Measurements from ENCODE around the gene LRIT2.
A peak's percentile ranks its signal among the peaks of the same experiment; 100 is the strongest.

LRIT2 gene

GRCh38 chr10:84205049-84205852, 20.1 kb downstream of the LRIT2 start:
- ATAC-seq: peak; percentile 73
- peak; percentile 80 for DNase-seq

GRCh38 chr10:84204610-84205009, 20.7 kb downstream of the LRIT2 start:
- ATAC-seq (no peak), DNase-seq (no peak)

GRCh38 chr10:84204122-84204521, 21.2 kb downstream of the LRIT2 start:
- no peak for DNase-seq
- no peak for ATAC-seq

GRCh38 chr10:84202349-84202748, 23.0 kb downstream of the LRIT2 start:
- no peak for DNase-seq
- no peak for ATAC-seq

GRCh38 chr10:84201682-84202081, 23.7 kb downstream of the LRIT2 start:
- DNase-seq (no peak), ATAC-seq (no peak)

GRCh38 chr10:84201244-84201606, 24.1 kb downstream of the LRIT2 start:
- ATAC-seq: no peak
- no peak for DNase-seq

- DNase-seq (no peak), ATAC-seq (no peak)
Measured at GRCh38 chr10:84200537-84201243, 24.7 kb downstream of the LRIT2 start.

GRCh38 chr10:84198206-84198915, 27.0 kb downstream of the LRIT2 start:
- DNase-seq: no peak
- ATAC-seq: no peak

- DNase-seq: no peak
- ATAC-seq: no peak
Measured at GRCh38 chr10:84197643-84198042, 27.7 kb downstream of the LRIT2 start.

- DNase-seq (no peak), ATAC-seq (no peak)
Measured at GRCh38 chr10:84196941-84197340, 28.4 kb downstream of the LRIT2 start.

- no peak for DNase-seq
- ATAC-seq: no peak
Measured at GRCh38 chr10:84196083-84196482, 29.3 kb downstream of the LRIT2 start.

- no peak for DNase-seq
- ATAC-seq: no peak
Measured at GRCh38 chr10:84195044-84195830, 30.1 kb downstream of the LRIT2 start.

- peak; percentile 74 for ATAC-seq
- peak; percentile 65 for DNase-seq
Measured at GRCh38 chr10:84194424-84195043, 30.8 kb downstream of the LRIT2 start, which contains the start of gene CDHR1. Gene CDHR1 (plus strand): TSS chr10:84194537. CDS start chr10:84194761, 224 bp downstream.

GRCh38 chr10:84193846-84194423, 31.4 kb downstream of the LRIT2 start:
- no peak for ATAC-seq
- no peak for DNase-seq

GRCh38 chr10:84193327-84193726, 32.0 kb downstream of the LRIT2 start:
- ATAC-seq: no peak
- DNase-seq: no peak

- ATAC-seq (no peak), DNase-seq (no peak)
Measured at GRCh38 chr10:84191106-84191505, 34.2 kb downstream of the LRIT2 start.

GRCh38 chr10:84190621-84191020, 34.7 kb downstream of the LRIT2 start:
- DNase-seq (no peak), ATAC-seq (no peak)

- ATAC-seq: no peak
- no peak for DNase-seq
Measured at GRCh38 chr10:84188815-84189214, 36.5 kb downstream of the LRIT2 start.

GRCh38 chr10:84185526-84186175, 39.7 kb downstream of the LRIT2 start:
- no peak for ATAC-seq
- DNase-seq: no peak

GRCh38 chr10:84184517-84184916, 40.8 kb downstream of the LRIT2 start:
- DNase-seq: no peak
- no peak for ATAC-seq

GRCh38 chr10:84181631-84182030, 43.7 kb downstream of the LRIT2 start:
- DNase-seq (no peak), ATAC-seq (no peak)

All from stimulated activated naive CD8-positive, alpha-beta T cell treated with anti-CD3 and anti-CD28 coated beads, Interleukin-15, Interleukin-2, amounts not matched to agents 100 U/mL and 50 U/mL, for 24 hours (primary cell).